Renal cortex interstitium (tissue), 11 donors: Measurements from ENCODE around the gene FCMR. TPM values are rescaled to one million over a fixed set of nuclear protein-coding genes. Genes with fewer than 3 reads are reported as not detected.
A peak's percentile ranks its signal among the peaks of the same experiment; 100 is the strongest.
"Not testable (repeated sequence)": the region's sequence is repeated elsewhere in the genome, so short reads cannot be mapped to it uniquely, and the experiment has no call there.

Source experiments
- DNase-seq, 11 donors: peaks; one replicate each; pipeline ENCODE4 v3.0.0-alpha.2; 2013; ENCODE audit warnings: low read depth in 9 of 11, low spot score in 4 of 11; ENCODE audit errors: extremely low read depth in 1 of 11
- polyA plus RNA-seq, 3 donors: library from polyadenylated mRNA; unstranded; fragments of 120-200 nt; gene quantifications; one replicate each; pipeline ENCODE4 v1.2.1, GENCODE V29; 2013; ENCODE audit not compliant: insufficient read length in 3 of 3

Gene FCMR
- polyA plus RNA-seq, 3 donors: 1.6 to 1.8 (median 1.7) TPM

- no peak for DNase-seq
These were observed 8.6 kb upstream of the FCMR start for GRCh38 chr1:206930210-206930798.

GRCh38 chr1:206929524-206929923, 7.8 kb upstream of the FCMR start:
- DNase-seq: no peak

GRCh38 chr1:206926286-206926685, 4.5 kb upstream of the FCMR start:
- no peak for DNase-seq

- DNase-seq: no peak
These were observed 3.5 kb upstream of the FCMR start for GRCh38 chr1:206925106-206925736.

- no peak for DNase-seq
These were observed 2.9 kb upstream of the FCMR start for GRCh38 chr1:206924592-206925105.

GRCh38 chr1:206923961-206924557, 2.3 kb upstream of the FCMR start:
- not testable (repeated sequence) for DNase-seq

- no peak for DNase-seq
These were observed 1.5 kb upstream of the FCMR start for GRCh38 chr1:206923009-206923960.

- DNase-seq: no peak
These were observed 783 bp upstream of the FCMR start for GRCh38 chr1:206922524-206922923.

- no peak for DNase-seq
These were observed 3.7 kb downstream of the FCMR start for GRCh38 chr1:206918076-206918475.

GRCh38 chr1:206916000-206916709, 5.6 kb downstream of the FCMR start:
- DNase-seq: no peak

GRCh38 chr1:206915030-206915735, 6.6 kb downstream of the FCMR start:
- no peak for DNase-seq

- no peak for DNase-seq
These were observed 7.8 kb downstream of the FCMR start for GRCh38 chr1:206913766-206914537.

- DNase-seq: peak; percentile 51 to 86 (median 70)
These were observed 9.2 kb downstream of the FCMR start for GRCh38 chr1:206912445-206913095.

- DNase-seq: peak in 1 of 11 donors; percentile 40
These were observed 10.6 kb downstream of the FCMR start for GRCh38 chr1:206911064-206911663.

- no peak for DNase-seq
These were observed 11.8 kb downstream of the FCMR start for GRCh38 chr1:206909883-206910318.

GRCh38 chr1:206909161-206909882, 12.4 kb downstream of the FCMR start:
- DNase-seq: peak; percentile 50 to 85 (median 70)
